GM12878 (cell line): ENCODE measurements around the gene TMEM14B. TPM values are rescaled to one million over a fixed set of nuclear protein-coding genes. Genes with fewer than 3 reads are reported as not detected.

Source experiments
- ATAC-seq: fragments of 200-7000 bp; cut with Tn5 transposase; 3 replicates; pipeline ENCODE4 v1.9.1; 2020; ENCODE audit warnings: mild to moderate bottlenecking, moderate library complexity
- BruUV-seq: library from RNA; stranded (reverse); fragments of 400-500 nt; replicated peaks from 2 replicates; lab custom pipeline; 2021; lab: Mats Ljungman, UMichigan
- CTCF ChIA-PET: fragments of 300-600 bp; sonication (Branson Sonifier 250); formaldehyde crosslinking; extraction: SDS; loops from one replicate; lab custom pipeline; 2021; ENCODE audit warnings: inconsistent platforms; lab: Yijun Ruan, JAX
- POLR2A ChIA-PET: fragments of 350-600 bp; formaldehyde crosslinking; extraction: SDS; loops from one replicate; lab custom pipeline; 2021; ENCODE audit warnings: inconsistent platforms; lab: Charles Lee
- RAD21 ChIA-PET: fragments of 300-600 bp; sonication (Branson Sonifier 250); formaldehyde crosslinking; loops from one replicate; lab custom pipeline; 2023; ENCODE audit warnings: antibody characterized with exemption; ENCODE audit not compliant: unreplicated experiment; lab: Charles Lee
- SMC1A ChIA-PET: fragments of 300-600 bp; sonication (Branson Sonifier 250); formaldehyde crosslinking; loops from one replicate; lab custom pipeline; 2023; ENCODE audit not compliant: unreplicated experiment, uncharacterized antibody; lab: Charles Lee
- DNase-seq: peaks from one replicate; pipeline ENCODE4 v3.0.0-alpha.2; 2011; ENCODE audit warnings: low read depth, low spot score
- FAIRE-seq: peaks from 3 replicates; lab custom pipeline; 2011; peaks lifted over from hg19 to GRCh38; lab: Jason Lieb, UNC
- H2AFZ ChIP-seq: 2 replicates; pipeline ENCODE4 v1.6.0; 2011; ENCODE audit warnings: low read depth, low read length, control low read depth; ENCODE audit not compliant: control insufficient read depth
- H3K27ac ChIP-seq: 2 replicates; pipeline ENCODE4 v1.5.1; 2011; ENCODE audit warnings: control low read depth; ENCODE audit not compliant: control insufficient read depth, insufficient read depth
- H3K27me3 ChIP-seq, 2 experiments: replicated peaks in 1 of 2; 2 replicates each; pipeline versions ENCODE4 v1.6.0 to v1.6.1; 2011; ENCODE audit warnings: low read length in 1 of 2; ENCODE audit not compliant: control insufficient read depth in 2 of 2, insufficient read depth in 2 of 2
- H3K36me3 ChIP-seq, 2 experiments: 2 replicates each; pipeline ENCODE4 v1.5.1; 2011; ENCODE audit warnings: low read length in 1 of 2; ENCODE audit not compliant: control insufficient read depth in 2 of 2, insufficient read depth in 2 of 2
- H3K4me1 ChIP-seq: 2 replicates; pipeline ENCODE4 v1.6.1; 2011; ENCODE audit warnings: mild to moderate bottlenecking, low read length, moderate library complexity, mixed read lengths; ENCODE audit not compliant: control insufficient read depth, insufficient read depth
- H3K4me2 ChIP-seq: 2 replicates; pipeline ENCODE4 v1.6.0; 2011; ENCODE audit warnings: control low read depth; ENCODE audit not compliant: control insufficient read depth, insufficient read depth
- H3K4me3 ChIP-seq: fragments of 200-600 bp; sonication (generic); 2 replicates; pipeline ENCODE4 v1.5.1; 2016
- H3K79me2 ChIP-seq: 2 replicates; pipeline ENCODE4 v1.6.0; 2011; ENCODE audit warnings: low read length; ENCODE audit not compliant: control insufficient read depth, insufficient read depth
- H3K9ac ChIP-seq: 2 replicates; pipeline ENCODE4 v1.8.0; 2011; ENCODE audit warnings: low read length, control low read depth, mixed read lengths; ENCODE audit not compliant: control insufficient read depth, insufficient read depth
- H3K9me3 ChIP-seq: replicated peaks from 3 replicates; pipeline ENCODE4 v1.5.1; 2011; ENCODE audit warnings: mild to moderate bottlenecking, low read length; ENCODE audit not compliant: control insufficient read depth, insufficient read depth
- H4K20me1 ChIP-seq: 2 replicates; pipeline ENCODE4 v1.6.0; 2011; ENCODE audit not compliant: control insufficient read depth, insufficient read depth
- CEBPB ChIP-seq, 2 experiments: fragments of 150-350 bp in 1 of 2; IDR thresholded peaks; 2 replicates each; pipeline ENCODE4 v1.6.1; 2012 to 2014; ENCODE audit warnings: low read depth in 2 of 2, low read length in 2 of 2, borderline replicate concordance in 1 of 2, inconsistent platforms in 1 of 2
- CREM ChIP-seq: IDR thresholded peaks from 2 replicates; pipeline ENCODE4 v1.6.1; 2014; ENCODE audit warnings: antibody characterized with exemption, low read depth
- ELK1 ChIP-seq: IDR thresholded peaks from 2 replicates; pipeline ENCODE4 v1.6.1; 2012; ENCODE audit warnings: low read depth, low read length, improper control_type of control experiment
- EP300 ChIP-seq, 2 experiments: fragments of 150-350 bp in 1 of 2; IDR thresholded peaks; 2 replicates each; pipeline ENCODE4 v1.6.1; 2011 to 2012; ENCODE audit warnings: low read depth in 2 of 2, low read length in 2 of 2, borderline replicate concordance in 1 of 2, improper control_type of control experiment in 1 of 2, inconsistent platforms in 1 of 2; ENCODE audit not compliant: control insufficient read depth in 1 of 2
- IRF4 ChIP-seq: IDR thresholded peaks from 2 replicates; pipeline ENCODE4 v1.6.1; 2011; ENCODE audit warnings: low read depth, low read length
- KLF5 ChIP-seq: fragments of 450-650 bp; IDR thresholded peaks from 2 replicates; pipeline ENCODE4 v1.6.1; 2014; ENCODE audit warnings: mild to moderate bottlenecking; ENCODE audit not compliant: partially characterized antibody
- NKRF ChIP-seq: fragments of 450-650 bp; conservative IDR thresholded peaks from 2 replicates; pipeline ENCODE4 v1.6.1; 2017; ENCODE audit warnings: mild to moderate bottlenecking, moderate library complexity
- NR2F1 ChIP-seq: fragments of 450-650 bp; conservative IDR thresholded peaks from 2 replicates; pipeline ENCODE4 v1.6.1; 2017; ENCODE audit warnings: mild to moderate bottlenecking
- NRF1 ChIP-seq: conservative IDR thresholded peaks from 2 replicates; pipeline ENCODE4 v1.6.1; 2011; ENCODE audit warnings: mild to moderate bottlenecking, low read depth, low read length, improper control_type of control experiment
- POLR2A ChIP-seq: IDR thresholded peaks from 2 replicates; pipeline ENCODE4 v1.6.1; 2011; ENCODE audit warnings: low read depth, mild to moderate bottlenecking, low read length
- RAD51 ChIP-seq: fragments of 450-650 bp; IDR thresholded peaks from 2 replicates; pipeline ENCODE4 v1.6.1; 2016; ENCODE audit warnings: moderate library complexity, mild to moderate bottlenecking, inconsistent platforms
- RELA ChIP-seq: fragments of 450-650 bp; IDR thresholded peaks from 2 replicates; pipeline ENCODE4 v1.8.0; 2014; ENCODE audit warnings: borderline replicate concordance; ENCODE audit not compliant: partially characterized antibody
- RUNX3 ChIP-seq: IDR thresholded peaks from 2 replicates; pipeline ENCODE4 v1.6.1; 2012; ENCODE audit warnings: low read length, inconsistent platforms
- ZBED1 ChIP-seq: IDR thresholded peaks from 2 replicates; pipeline ENCODE4 v1.6.1; 2016; ENCODE audit warnings: borderline replicate concordance
- ZNF207 ChIP-seq: fragments of 450-650 bp; IDR thresholded peaks from 2 replicates; pipeline ENCODE4 v1.6.1; 2014; ENCODE audit warnings: antibody characterized with exemption, mild to moderate bottlenecking, borderline replicate concordance
- WGBS: methylation state at CpG from one replicate; pipeline ENCODE4 v1.1.6; 2016; ENCODE audit warnings: low lambda C conversion rate; ENCODE audit not compliant: insufficient replicate concordance, insufficient coverage; ENCODE audit errors: missing lambda C conversion rate; 5-methylcytosine and 5-hydroxymethylcytosine counted together
- in situ Hi-C: fragments of 300-500 bp; cut with MboI; formaldehyde crosslinking; loops from 9 replicates; pipeline ENCODE4 v1.14.3; 2018; ENCODE audit warnings: mixed read lengths
- intact Hi-C: fragments of 100-400 bp; cut with micrococcal nuclease; formaldehyde crosslinking; loops from one replicate; pipeline ENCODE4 v1.14.2; 2022; ENCODE audit not compliant: unreplicated experiment
- polyA plus RNA-seq, 11 experiments: library from polyadenylated mRNA; depleted of rRNA in 4 of 11; unstranded in 6 of 11; stranded (reverse) in 5 of 11; fragments of >200 nt; fragmentation: Nextera tagmentation in 4 of 11; fragmentation: Illumina TruSeq in 1 of 11; extraction: Ambion mirVana in 4 of 11; extraction: Trizol in 1 of 11; gene quantifications; 1 replicate in 1 of 11; 2 replicates in 10 of 11; pipeline versions ENCODE4 v1.2.1 to v1.2.3, GENCODE V29; 2011 to 2016; ENCODE audit warnings: inconsistent platforms in 2 of 11, missing spikeins in 2 of 11, low read depth in 1 of 11
- total RNA-seq, 4 experiments: library from RNA; depleted of rRNA in 3 of 4; stranded (reverse); fragments of >200 nt in 3 of 4; fragmentation: Illumina TruSeq in 1 of 4; extraction: Trizol in 1 of 4; gene quantifications; 2 replicates each; pipeline versions ENCODE4 v1.2.1 to v1.2.3, GENCODE V29; 2013 to 2021
- TF ChIP-seq, protein P1 (sequence below): IDR thresholded peaks from 2 replicates; pipeline ENCODE4 v1.6.1; 2011; ENCODE audit warnings: borderline replicate concordance, low read depth, mild to moderate bottlenecking, moderate library complexity, low read length; ENCODE audit not compliant: insufficient read depth, poor library complexity, severe bottlenecking
- TF ChIP-seq, protein P2 (sequence below): fragments of 150-350 bp; IDR thresholded peaks from 2 replicates; pipeline ENCODE4 v1.6.1; 2016; ENCODE audit warnings: low read depth, low read length

Gene TMEM14B
- total and polyA plus RNA-seq, 10 of the 15 experiments (the other 5 are each of a cell fraction or from before 2014, with no cell fraction given) = 80.5 to 399 (median 136) TPM

DNA sequence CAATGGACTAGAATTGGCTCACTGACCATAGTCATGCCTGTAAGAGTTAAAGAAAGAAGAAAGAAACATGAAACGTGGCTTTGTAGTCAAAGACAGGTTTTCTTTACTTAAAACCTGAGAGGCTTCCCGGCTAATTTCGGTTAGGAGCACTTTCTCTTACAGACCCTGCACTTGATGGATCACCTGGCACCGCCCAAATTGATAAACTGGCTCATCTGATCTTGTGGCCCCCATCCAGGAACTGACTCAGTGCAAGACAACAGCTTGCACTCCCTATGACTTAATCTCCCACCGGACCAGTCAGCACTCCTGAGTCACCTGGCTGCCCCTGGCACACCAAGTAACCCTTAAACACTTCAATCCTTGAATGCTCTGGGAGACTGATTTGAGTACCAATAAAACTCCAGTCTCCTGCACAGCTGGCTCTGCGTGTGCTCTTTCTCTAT lies 12.3 kb downstream of the TMEM14B start:
- POLR2A ChIA-PET = interaction anchor here (0.6 to 1.9 kb wide), 4 partner anchors 12 to 845 kb away, joined by 4 to 7 read pairs (median 6); partner anchors contain the start of gene TMEM14B
- TF ChIP-seq NR2F1 = no peak
- no peak for TF ChIP-seq RAD51
- no peak for TF ChIP-seq POLR2A
- no peak for TF ChIP-seq NKRF
- no peak for TF ChIP-seq KLF5
- no peak for TF ChIP-seq EP300 (IDR thresholded peaks at IDR 0.05; ENCODE audit: borderline replicate concordance in 1 of 2, control insufficient read depth in 1 of 2, low read depth in 2 of 2, low read length in 2 of 2)
- TF ChIP-seq ZBED1 = no peak
- TF ChIP-seq IRF4 = no peak
- no peak for TF ChIP-seq ZNF207
- TF ChIP-seq, protein P1, sequence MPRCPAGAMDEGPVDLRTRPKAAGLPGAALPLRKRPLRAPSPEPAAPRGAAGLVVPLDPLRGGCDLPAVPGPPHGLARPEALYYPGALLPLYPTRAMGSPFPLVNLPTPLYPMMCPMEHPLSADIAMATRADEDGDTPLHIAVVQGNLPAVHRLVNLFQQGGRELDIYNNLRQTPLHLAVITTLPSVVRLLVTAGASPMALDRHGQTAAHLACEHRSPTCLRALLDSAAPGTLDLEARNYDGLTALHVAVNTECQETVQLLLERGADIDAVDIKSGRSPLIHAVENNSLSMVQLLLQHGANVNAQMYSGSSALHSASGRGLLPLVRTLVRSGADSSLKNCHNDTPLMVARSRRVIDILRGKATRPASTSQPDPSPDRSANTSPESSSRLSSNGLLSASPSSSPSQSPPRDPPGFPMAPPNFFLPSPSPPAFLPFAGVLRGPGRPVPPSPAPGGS = no peak
- TF ChIP-seq, protein P2, sequence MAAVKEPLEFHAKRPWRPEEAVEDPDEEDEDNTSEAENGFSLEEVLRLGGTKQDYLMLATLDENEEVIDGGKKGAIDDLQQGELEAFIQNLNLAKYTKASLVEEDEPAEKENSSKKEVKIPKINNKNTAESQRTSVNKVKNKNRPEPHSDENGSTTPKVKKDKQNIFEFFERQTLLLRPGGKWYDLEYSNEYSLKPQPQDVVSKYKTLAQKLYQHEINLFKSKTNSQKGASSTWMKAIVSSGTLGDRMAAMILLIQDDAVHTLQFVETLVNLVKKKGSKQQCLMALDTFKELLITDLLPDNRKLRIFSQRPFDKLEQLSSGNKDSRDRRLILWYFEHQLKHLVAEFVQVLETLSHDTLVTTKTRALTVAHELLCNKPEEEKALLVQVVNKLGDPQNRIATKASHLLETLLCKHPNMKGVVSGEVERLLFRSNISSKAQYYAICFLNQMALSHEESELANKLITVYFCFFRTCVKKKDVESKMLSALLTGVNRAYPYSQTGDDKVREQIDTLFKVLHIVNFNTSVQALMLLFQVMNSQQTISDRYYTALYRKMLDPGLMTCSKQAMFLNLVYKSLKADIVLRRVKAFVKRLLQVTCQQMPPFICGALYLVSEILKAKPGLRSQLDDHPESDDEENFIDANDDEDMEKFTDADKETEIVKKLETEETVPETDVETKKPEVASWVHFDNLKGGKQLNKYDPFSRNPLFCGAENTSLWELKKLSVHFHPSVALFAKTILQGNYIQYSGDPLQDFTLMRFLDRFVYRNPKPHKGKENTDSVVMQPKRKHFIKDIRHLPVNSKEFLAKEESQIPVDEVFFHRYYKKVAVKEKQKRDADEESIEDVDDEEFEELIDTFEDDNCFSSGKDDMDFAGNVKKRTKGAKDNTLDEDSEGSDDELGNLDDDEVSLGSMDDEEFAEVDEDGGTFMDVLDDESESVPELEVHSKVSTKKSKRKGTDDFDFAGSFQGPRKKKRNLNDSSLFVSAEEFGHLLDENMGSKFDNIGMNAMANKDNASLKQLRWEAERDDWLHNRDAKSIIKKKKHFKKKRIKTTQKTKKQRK = no peak
- TF ChIP-seq RELA = no peak
- no peak for TF ChIP-seq CREM
- TF ChIP-seq ELK1 = no peak
- TF ChIP-seq RUNX3 = no peak
- TF ChIP-seq CEBPB (IDR thresholded peaks at IDR 0.05; ENCODE audit: borderline replicate concordance in 1 of 2, low read depth in 2 of 2, low read length in 2 of 2) = no peak
- no peak for TF ChIP-seq NRF1

More for the DNA sequence above, 12.3 kb downstream of the TMEM14B start:
- FAIRE-seq (no peak), ATAC-seq (no peak), DNase-seq (no peak)
- H3K4me3 ChIP-seq = no peak overlapping the region
- H3K4me2 ChIP-seq = no peak overlapping the region
- intact Hi-C loops (loop anchor here (1.0 kb wide), 1 partner anchor 250 kb away; no protein-coding TSS in a partner anchor), in situ Hi-C loops (no loop called here)
- H3K79me2 ChIP-seq = no peaks in the 10 kb centered on the region
- RAD21 ChIA-PET = interaction anchor here (1.0 kb wide), 1 partner anchor 92 kb away, joined by 3 read pairs; no protein-coding TSS in a partner anchor
- H3K4me1 ChIP-seq = no peaks in the 10 kb centered on the region
- no peak overlapping the region for H3K9ac ChIP-seq
- WGBS = 91% methylated on average over 6 of the region's 6 CpGs
- H2AFZ ChIP-seq = no peak overlapping the region
- H3K27ac ChIP-seq = no peak overlapping the region
- no peaks in the 10 kb centered on the region for H3K9me3 ChIP-seq
- H3K36me3 ChIP-seq = no peaks in the 10 kb centered on the region
- H3K27me3 ChIP-seq = no peaks in the 10 kb centered on the region
- no peaks in the 10 kb centered on the region for H4K20me1 ChIP-seq
- BruUV-seq = no TSS peak
- SMC1A ChIA-PET = interaction anchor here (0.9 to 2.1 kb wide), 3 partner anchors 41 to 249 kb away, joined by 3 to 7 read pairs (median 3); partner anchors contain the start of gene PAK1IP1
- CTCF ChIA-PET = interaction anchor here (0.6 to 2.8 kb wide), 10 partner anchors 10 to 281 kb away, joined by 3 to 9 read pairs (median 3); no protein-coding TSS in a partner anchor
